Measurements from ENCODE around the gene SCAMP4.

The SCAMP4 gene

GRCh38 chr19:1956868-1957492, 51.8 kb downstream of the SCAMP4 start:
- DNase-seq (ENCODE audit: low read depth): no peak

GRCh38 chr19:1957562-1958248, 52.5 kb downstream of the SCAMP4 start:
- no peak for DNase-seq (ENCODE audit: low read depth)

- DNase-seq (ENCODE audit: low read depth): no peak
Observed at GRCh38 chr19:1959928-1960589, 54.9 kb downstream of the SCAMP4 start.

- no peak for DNase-seq (ENCODE audit: low read depth)
Observed at GRCh38 chr19:1961000-1961883, 56.0 kb downstream of the SCAMP4 start.

DNA sequence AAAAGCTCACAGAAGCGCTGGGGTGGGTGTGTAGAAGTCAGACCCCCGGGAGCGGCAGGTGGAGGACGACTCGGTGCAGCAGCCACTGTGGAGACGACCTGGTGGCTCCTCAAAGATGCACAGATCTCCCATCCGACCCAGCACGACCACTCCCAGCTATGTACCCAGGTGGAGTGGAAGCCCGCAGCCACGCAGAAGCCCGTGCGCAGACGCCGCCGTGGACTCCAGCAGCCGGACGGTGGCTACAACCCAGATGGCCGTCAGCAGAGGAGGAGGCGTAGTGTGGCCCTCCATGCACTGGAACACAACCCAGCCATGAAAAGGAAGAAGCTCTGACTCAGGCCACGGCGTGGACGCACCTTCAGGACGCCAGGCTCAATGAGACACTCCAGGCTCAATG, 57.5 kb downstream of the SCAMP4 start:
- DNase-seq (ENCODE audit: low read depth): no peak

DNA sequence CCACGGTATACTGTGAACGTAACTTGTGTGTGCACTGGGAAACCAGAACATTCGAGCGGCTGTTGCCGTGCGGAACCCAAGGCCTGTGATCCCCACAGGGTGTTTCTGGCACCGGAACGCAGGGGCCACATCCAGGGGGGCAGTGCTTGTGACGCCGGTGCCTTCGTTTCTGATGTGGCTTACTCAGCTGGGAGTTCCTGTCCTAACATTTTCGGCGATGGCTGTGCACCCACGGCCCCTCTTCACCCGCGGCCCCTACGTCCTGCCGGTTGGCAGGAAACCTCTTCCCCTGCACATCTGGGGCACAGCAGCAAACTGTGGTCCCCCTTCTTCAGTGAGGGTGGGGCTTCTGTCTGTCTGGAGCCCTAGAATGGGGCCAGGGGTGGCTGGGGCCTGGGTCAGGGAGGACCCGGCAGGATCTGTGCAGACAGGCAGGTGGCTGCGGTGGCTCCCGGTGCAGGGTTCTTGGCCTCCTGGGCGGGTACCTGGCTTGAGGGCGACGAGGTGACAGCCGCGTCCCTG, 61.9 kb downstream of the SCAMP4 start:
- no peak for DNase-seq (ENCODE audit: low read depth)

DNA sequence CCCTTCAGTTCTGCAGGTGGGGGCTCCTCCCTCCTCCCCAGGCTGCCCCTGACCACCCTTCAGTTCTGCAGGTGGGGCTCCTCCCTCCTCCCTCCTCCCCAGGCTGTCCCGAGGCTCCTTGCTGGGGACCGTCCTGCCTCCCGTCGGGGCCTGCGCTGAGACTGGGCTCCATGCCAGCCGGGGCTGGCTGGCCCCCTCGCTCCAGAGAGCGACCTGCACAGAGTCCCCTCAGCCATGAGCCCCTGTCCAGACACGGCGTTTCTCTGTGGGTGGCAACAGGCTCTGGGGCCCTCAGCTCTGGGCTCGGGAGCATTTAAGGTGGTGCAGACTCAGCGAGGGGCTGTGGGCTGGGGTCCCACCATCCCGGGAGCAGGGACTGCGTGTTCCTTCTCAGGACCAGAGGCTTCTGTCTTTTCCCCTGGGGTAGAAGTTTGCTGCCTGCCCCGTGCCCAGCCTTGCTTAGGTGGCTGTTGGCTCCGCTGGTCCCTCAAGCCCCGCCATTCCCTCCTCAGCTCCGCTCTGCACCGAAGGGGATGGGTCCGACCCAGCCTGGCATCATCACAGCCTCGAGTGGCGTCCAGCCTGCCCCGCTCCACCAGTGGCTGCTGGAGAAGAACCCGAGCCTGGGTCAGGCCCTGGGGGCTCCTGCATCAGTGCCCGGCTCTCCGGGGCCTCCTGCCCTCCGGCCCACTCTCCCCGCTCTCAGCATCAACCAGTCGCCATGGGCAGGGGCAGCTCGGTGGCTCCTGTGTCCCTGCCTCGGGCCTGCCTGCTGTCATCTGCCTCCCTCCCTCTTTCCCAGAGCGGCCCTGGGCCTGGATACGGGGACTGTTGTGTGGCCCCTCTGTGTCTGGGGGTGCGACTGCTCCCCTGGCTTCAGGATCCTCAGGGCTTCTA, 63.3 kb downstream of the SCAMP4 start:
- DNase-seq (ENCODE audit: low read depth): no peak

GRCh38 chr19:1969176-1970002, 64.2 kb downstream of the SCAMP4 start:
- DNase-seq (ENCODE audit: low read depth): no peak

DNA sequence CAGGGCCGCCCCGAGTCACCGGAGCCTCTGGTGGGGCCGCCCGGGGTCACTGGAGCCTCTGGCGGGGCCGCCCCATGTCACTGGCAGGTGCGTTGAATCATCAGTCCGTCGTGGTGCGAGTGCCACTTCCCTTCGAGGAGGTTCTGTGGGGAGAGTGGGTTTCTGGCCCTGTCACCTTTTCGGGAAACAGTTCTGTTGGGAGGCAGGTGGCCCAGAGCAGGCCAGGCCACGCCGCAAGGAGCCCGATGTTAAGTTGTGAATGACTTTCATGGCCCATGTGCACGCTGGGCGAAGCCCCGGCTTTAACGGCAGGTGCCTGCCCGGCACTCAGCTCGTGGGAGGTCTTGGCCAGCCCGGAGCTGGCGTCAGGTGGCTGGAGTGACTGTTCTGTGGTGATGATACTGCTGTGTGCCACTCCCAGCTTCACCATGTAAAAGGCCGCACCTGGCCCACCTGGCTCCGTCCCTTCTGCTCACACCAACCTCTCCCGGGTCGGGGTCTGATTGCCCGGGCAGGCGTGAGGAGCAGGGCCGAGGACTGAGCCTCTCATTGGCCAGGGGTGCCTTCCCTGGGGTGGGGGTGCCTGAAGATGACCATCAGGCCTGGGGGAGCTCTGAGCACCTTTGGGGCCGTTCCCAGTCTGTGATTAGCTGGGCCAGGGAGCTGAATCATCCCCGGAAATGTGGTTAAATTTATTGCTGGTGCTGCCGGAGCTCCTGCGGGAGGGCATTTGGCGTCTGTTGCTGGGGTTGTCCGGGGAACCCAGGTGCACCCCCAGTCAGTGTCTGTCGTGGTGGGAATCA, 65.0 kb downstream of the SCAMP4 start:
- no peak for DNase-seq (ENCODE audit: low read depth)

DNA sequence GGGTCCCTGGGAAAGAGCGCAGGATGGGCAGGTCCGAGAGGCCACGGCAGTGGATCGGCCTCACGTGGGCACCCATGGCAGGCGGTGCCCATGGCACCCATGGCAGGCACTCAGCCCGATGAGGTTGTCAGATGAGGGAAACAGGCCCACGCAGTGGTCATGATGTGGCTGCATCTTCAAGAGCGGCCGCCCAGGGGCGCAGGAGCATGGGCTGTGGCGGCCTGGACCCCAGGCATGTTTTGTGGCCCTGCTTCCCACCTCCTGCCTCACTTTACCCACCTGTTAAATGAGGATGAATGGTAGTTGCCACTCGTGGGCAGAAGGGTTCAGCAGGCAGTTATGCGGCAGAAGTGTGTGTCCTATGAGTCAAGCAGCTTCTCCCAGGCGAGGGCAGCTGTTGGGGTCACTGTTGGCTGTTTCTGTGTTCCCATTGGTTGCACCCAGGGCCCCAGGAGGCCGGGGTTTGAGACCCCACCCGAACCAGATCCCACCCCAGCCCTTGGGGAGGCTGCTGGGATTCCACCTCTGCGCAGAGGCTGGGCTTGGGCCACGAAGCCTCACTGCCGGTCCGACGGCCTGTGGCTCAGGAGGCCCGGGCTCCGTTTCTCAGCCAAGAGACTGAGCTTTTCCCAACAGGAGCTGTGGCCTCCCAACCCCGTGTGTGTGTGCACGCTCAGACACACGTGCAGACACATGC, 65.8 kb downstream of the SCAMP4 start:
- no peak for DNase-seq (ENCODE audit: low read depth)

DNA sequence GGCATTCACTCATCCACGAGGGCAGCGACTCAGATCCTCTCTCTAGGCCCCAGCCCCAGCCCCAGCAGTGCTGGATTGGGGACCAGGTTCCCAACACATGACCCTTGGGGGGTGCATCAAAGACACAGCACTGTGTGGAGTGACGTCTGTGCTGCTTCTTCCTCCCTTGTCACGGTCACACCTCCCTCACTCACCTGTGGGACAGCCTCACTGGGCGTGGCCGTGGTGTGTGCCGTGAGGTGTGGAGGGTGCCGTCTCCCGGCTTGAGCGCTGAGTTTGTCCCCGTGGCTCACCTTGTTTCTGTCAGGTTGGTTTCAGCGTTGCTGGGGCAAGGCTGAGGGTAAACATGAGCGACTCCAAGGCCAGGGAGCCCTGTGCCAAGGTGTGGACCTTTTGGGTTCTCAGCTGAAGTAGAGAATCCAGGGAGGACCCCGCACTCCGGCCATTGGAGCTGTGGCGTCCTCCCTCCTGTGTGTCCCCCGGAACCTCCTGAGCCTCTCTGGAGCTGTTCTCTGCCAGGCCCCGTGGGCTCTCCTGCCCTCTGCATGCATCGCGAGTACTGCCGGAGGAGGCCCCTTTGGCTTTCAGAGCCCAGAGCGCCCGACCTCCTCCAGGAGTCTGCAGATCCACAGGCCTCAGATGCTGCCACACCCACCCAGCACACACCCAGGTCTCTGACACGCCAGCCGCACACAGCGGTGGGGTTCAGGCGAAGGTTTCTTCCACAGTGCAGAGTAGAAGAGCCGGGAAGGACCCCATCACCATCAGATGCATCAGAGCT, 69.4 kb downstream of the SCAMP4 start:
- DNase-seq (ENCODE audit: low read depth): no peak

DNA sequence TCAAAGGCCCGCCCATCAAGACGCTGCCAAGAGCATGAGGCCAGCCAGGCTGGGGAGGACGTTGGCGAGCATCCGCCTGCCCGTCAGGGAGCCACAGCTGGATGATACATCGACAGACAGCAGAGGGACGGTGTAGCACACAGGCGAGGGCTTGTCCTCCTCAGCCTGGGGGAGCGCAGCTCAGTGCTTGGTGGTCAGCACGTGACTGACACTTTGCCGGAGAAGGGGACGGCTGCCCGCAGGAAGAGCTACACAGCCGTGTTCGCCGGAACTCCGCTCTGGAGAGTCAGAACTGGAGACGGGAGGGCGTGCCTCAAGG, 69.9 kb downstream of the SCAMP4 start:
- DNase-seq (ENCODE audit: low read depth): no peak

All from stimulated activated CD8-positive, alpha-beta memory T cell treated with anti-CD3 and anti-CD28 coated beads, Interleukin-12 subunit alpha, Interleukin-12 subunit beta, amount 100 ng/mL, for 1 hour (primary cell).